ENCODE measurements around the gene PTPRA. TPM values are rescaled to one million over a fixed set of nuclear protein-coding genes. Genes with fewer than 3 reads are reported as not detected.

The PTPRA gene
- total RNA-seq, 2 experiments from 2014 or later: 65.4 to 69.5 TPM

- peaks cover 28% of the 10 kb centered on the region for H3K36me3 Mint-ChIP-seq (ENCODE audit: low read depth)
- Histone ChIP-seq H3K36me3 (ENCODE audit: insufficient read depth, low read length) (peaks cover 6% of the 10 kb centered on the region), H3K9me3 (ENCODE audit: control insufficient read depth in 1 of 2, insufficient read depth in 1 of 2, low read length in 2 of 2) (no peaks in the 10 kb centered on the region), H3K4me1 (ENCODE audit: insufficient read depth, low read length) (peaks cover 31% of the 10 kb centered on the region), H3K27ac (ENCODE audit: low read depth in 1 of 2, low read length in 2 of 2) (no peak overlapping the region), H3K27me3 (ENCODE audit: control insufficient read depth in 1 of 2, insufficient read depth in 2 of 2, low read length in 2 of 2) (no peaks in the 10 kb centered on the region), H3K4me3 (ENCODE audit: low read length) (no peak overlapping the region)
- H3K9me3 Mint-ChIP-seq: no peaks in the 10 kb centered on the region
- DNase-seq (no peak), ATAC-seq (ENCODE audit: poor library complexity) (no peak)
- TF ChIP-seq CTCF (IDR thresholded peaks at IDR 0.05): no peak
- ChIA-PET CTCF (no interaction called here), POLR2A (no interaction called here)
- intact Hi-C loops (cut with DNase I, micrococcal nuclease): loop anchor here in 1 of 2 experiments (5.0 kb wide), 2 partner anchors 90 to 180 kb away; no protein-coding TSS in a partner anchor
- peak overlapping the region; percentile 62 for H3K4me3 Mint-ChIP-seq
- H3K4me1 Mint-ChIP-seq (ENCODE audit: low read depth): peaks cover 26% of the 10 kb centered on the region
- no peaks in the 10 kb centered on the region for H3K27me3 Mint-ChIP-seq
- H3K27ac Mint-ChIP-seq: no peak overlapping the region
Measured at GRCh38 chr20:2837221-2837960, 35.9 kb upstream of the PTPRA start.

DNA sequence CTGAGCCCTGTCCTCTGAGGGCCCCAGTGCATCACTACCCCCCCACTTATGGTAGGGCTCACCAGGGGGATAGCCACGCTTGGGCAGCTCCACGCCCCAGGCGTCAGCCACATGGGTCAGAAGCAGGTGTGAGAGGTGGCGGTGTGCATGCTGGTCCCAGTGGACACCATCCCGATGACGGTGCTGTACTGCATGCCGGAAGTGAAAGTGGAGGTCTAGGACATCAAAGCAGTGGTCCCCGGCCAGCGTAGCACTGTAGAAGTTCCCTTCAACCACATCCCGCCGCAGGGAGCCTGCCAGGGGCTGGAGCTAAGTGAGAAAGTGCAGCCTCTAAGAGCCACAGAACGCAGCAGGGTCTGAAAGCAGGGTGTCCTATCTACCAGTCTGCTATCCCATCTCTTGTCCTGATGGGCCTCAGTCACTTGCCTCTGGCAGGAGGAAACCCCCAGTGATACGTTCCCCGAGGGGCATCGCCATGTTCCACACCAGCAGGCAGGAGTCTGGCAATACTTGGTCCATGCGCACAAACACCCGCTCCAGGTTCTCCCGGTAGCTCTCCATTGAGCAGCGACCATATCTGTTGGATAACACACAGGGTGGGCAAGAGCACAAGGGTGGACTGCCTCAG, 35.0 kb upstream of the PTPRA start:
- Mint-ChIP-seq H3K9me3 (no peaks in the 10 kb centered on the region), H3K27me3 (no peaks in the 10 kb centered on the region), H3K27ac (peak overlapping the region; percentile 42), H3K4me1 (ENCODE audit: low read depth) (peaks cover 32% of the 10 kb centered on the region), H3K36me3 (ENCODE audit: low read depth) (peaks cover 28% of the 10 kb centered on the region), H3K4me3 (peak overlapping the region; percentile 68)
- Histone ChIP-seq H3K9me3 (ENCODE audit: control insufficient read depth in 1 of 2, insufficient read depth in 1 of 2, low read length in 2 of 2) (no peaks in the 10 kb centered on the region), H3K4me3 (ENCODE audit: low read length) (no peak overlapping the region), H3K36me3 (ENCODE audit: insufficient read depth, low read length) (peaks cover 6% of the 10 kb centered on the region), H3K27me3 (ENCODE audit: control insufficient read depth in 1 of 2, insufficient read depth in 2 of 2, low read length in 2 of 2) (no peaks in the 10 kb centered on the region), H3K4me1 (ENCODE audit: insufficient read depth, low read length) (peaks cover 31% of the 10 kb centered on the region), H3K27ac (ENCODE audit: low read depth in 1 of 2, low read length in 2 of 2) (no peak overlapping the region)
- intact Hi-C loops (cut with DNase I, micrococcal nuclease): loop anchor here in 1 of 2 experiments (5.0 kb wide), 2 partner anchors 91 to 181 kb away; no protein-coding TSS in a partner anchor
- no peak for TF ChIP-seq CTCF (IDR thresholded peaks at IDR 0.05)
- ATAC-seq (ENCODE audit: poor library complexity) (no peak), DNase-seq (no peak)
- ChIA-PET POLR2A (interaction anchor here (1.0 to 1.1 kb wide), 2 partner anchors 16 to 368 kb away, joined by 3 read pairs; partner anchors contain the start of gene SNRPB), CTCF (no interaction called here)

- Histone ChIP-seq H3K4me1 (ENCODE audit: insufficient read depth, low read length) (peaks cover 31% of the 10 kb centered on the region), H3K27ac (ENCODE audit: low read depth in 1 of 2, low read length in 2 of 2) (no peak overlapping the region), H3K27me3 (ENCODE audit: control insufficient read depth in 1 of 2, insufficient read depth in 2 of 2, low read length in 2 of 2) (no peaks in the 10 kb centered on the region), H3K36me3 (ENCODE audit: insufficient read depth, low read length) (peaks cover 6% of the 10 kb centered on the region), H3K9me3 (ENCODE audit: control insufficient read depth in 1 of 2, insufficient read depth in 1 of 2, low read length in 2 of 2) (no peaks in the 10 kb centered on the region), H3K4me3 (ENCODE audit: low read length) (no peak overlapping the region)
- CTCF ChIA-PET: interaction anchor here (2.5 kb wide), 1 partner anchor 34 kb away, joined by 7 read pairs; the partner anchor contains the start of gene PTPRA
- Mint-ChIP-seq H3K9me3 (no peaks in the 10 kb centered on the region), H3K27ac (peak overlapping the region; percentile 75), H3K4me3 (peak overlapping the region; percentile 80), H3K27me3 (no peaks in the 10 kb centered on the region), H3K4me1 (ENCODE audit: low read depth) (peaks cover 40% of the 10 kb centered on the region), H3K36me3 (ENCODE audit: low read depth) (peaks cover 28% of the 10 kb centered on the region)
- POLR2A ChIA-PET: interaction anchor here (1.0 to 2.3 kb wide), 12 partner anchors 8 to 368 kb away, joined by 3 to 19 read pairs (median 6); partner anchors contain the start of genes NOP56, PTPRA and SNRPB
- DNase-seq (no peak), ATAC-seq (ENCODE audit: poor library complexity) (no peak)
- intact Hi-C loops (cut with DNase I, micrococcal nuclease): loop anchor here in 1 of 2 experiments (5.0 kb wide), 2 partner anchors 92 to 182 kb away; no protein-coding TSS in a partner anchor
- no peak for TF ChIP-seq CTCF (IDR thresholded peaks at IDR 0.05)
Measured at GRCh38 chr20:2838847-2839671, 34.2 kb upstream of the PTPRA start.

All from CD4-positive, alpha-beta T cell (primary cell).